Measurements from ENCODE around the gene KLRC4.

- no peak for TF ChIP-seq CTCF (conservative IDR thresholded peaks at IDR 0.05 in 1 of 2, IDR thresholded peaks at IDR 0.05 in 1 of 2; ENCODE audit: low read depth in 1 of 2, low read length in 2 of 2)
- TF ChIP-seq EZH2 (IDR thresholded peaks at IDR 0.05; ENCODE audit: low read length, missing control alignments) = no peak
These were observed 22.7 kb downstream of the KLRC4 start for GRCh38 chr12:10386857-10387256.

Measured in fibroblast of lung (primary cell).